ENCODE results near the gene RNLS. TPM values are rescaled to one million over a fixed set of nuclear protein-coding genes. Genes with fewer than 3 reads are reported as not detected.

RNLS gene
- total and polyA plus RNA-seq, 3 donors from 2014 or later, result 13.0 to 27.4 (median 27.1) TPM

DNA sequence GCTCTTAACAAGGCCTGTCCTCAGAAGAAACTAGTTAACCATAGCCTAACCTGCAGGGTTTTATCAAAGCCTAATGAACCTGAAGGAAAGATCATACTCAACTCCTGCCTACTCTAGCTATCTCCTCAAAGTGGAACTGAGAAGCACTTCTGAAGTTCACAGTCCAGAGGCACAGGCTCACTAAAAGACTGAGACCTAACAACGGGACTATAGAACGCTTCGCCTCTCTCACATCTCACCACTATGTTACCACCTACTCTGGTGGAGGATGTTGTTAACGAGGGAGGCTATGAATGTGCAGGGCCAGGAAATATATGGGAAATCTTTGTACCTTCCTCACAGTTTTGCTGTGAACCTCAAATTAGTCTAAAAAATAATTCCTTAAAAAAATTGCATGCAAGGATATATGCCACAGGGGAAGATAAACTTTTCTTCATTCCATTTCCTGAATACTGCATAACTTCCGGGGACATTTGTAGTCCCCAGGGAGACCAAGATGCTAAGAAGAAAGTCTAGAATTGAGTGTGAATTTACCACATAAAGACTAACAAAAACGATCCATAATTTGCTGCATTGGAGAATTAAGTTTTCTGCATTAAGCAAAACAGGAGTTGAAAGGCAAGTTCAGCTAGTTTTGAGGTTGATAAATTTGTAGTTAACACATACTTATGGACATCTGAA, 25.1 kb upstream of the RNLS start:
- 82 to 89% methylated on average over 6 of the region's 6 CpGs for WGBS, 2 donors
- intact Hi-C loops (cut with DNase I; ENCODE audit: low total_unique reads), result no loop called here

DNA sequence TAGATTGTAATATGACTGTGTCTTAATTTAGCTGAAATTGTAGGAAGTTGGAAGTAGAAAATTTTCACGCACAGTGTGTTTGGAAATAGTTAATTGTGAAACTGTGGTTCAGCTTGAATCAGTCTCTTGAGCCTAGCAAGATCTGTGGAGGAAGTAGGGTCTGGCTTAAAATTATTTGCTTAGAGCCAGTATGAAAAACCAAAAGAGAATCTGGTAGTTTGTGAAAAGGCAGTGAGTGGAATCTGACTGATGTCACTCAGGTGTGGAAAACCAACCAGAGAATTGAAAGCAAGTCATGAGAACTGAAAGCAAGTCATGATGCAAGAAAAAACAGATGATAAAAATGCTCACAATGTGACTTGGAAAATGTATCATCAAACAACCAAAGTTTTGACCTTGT, 14.9 kb upstream of the RNLS start:
- Histone ChIP-seq H3K27me3 (no peaks in the 10 kb centered on the region), H3K4me3 (no peak overlapping the region), H3K36me3 (ENCODE audit: low read depth, missing control alignments) (no peaks in the 10 kb centered on the region), H3K27ac (no peak overlapping the region), H3K4me1 (no peaks in the 10 kb centered on the region), H3K9me3 (no peaks in the 10 kb centered on the region)
- TF ChIP-seq, protein P1, sequence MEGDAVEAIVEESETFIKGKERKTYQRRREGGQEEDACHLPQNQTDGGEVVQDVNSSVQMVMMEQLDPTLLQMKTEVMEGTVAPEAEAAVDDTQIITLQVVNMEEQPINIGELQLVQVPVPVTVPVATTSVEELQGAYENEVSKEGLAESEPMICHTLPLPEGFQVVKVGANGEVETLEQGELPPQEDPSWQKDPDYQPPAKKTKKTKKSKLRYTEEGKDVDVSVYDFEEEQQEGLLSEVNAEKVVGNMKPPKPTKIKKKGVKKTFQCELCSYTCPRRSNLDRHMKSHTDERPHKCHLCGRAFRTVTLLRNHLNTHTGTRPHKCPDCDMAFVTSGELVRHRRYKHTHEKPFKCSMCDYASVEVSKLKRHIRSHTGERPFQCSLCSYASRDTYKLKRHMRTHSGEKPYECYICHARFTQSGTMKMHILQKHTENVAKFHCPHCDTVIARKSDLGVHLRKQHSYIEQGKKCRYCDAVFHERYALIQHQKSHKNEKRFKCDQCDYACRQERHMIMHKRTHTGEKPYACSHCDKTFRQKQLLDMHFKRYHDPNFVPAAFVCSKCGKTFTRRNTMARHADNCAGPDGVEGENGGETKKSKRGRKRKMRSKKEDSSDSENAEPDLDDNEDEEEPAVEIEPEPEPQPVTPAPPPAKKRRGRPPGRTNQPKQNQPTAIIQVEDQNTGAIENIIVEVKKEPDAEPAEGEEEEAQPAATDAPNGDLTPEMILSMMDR (IDR thresholded peaks at IDR 0.05), result no peak
- no peak for TF ChIP-seq POLR2A (IDR thresholded peaks at IDR 0.05)
- WGBS, 2 donors, result 85 to 86% methylated on average over 1 of the region's 1 CpG
- DNase-seq, result no peak
- intact Hi-C loops (cut with DNase I; ENCODE audit: low total_unique reads), result no loop called here

More for the DNA sequence above, 25.1 kb upstream of the RNLS start:
- H3K4me1 ChIP-seq, result no peaks in the 10 kb centered on the region
- no peaks in the 10 kb centered on the region for H3K27me3 ChIP-seq
- no peaks in the 10 kb centered on the region for H3K36me3 ChIP-seq (ENCODE audit: low read depth, missing control alignments)
- H3K9me3 ChIP-seq, result no peaks in the 10 kb centered on the region
- no peak overlapping the region for H3K27ac ChIP-seq
- no peak overlapping the region for H3K4me3 ChIP-seq
- DNase-seq, result no peak
- TF ChIP-seq, protein P1 (IDR thresholded peaks at IDR 0.05), result no peak
- no peak for TF ChIP-seq POLR2A (IDR thresholded peaks at IDR 0.05)

DNA sequence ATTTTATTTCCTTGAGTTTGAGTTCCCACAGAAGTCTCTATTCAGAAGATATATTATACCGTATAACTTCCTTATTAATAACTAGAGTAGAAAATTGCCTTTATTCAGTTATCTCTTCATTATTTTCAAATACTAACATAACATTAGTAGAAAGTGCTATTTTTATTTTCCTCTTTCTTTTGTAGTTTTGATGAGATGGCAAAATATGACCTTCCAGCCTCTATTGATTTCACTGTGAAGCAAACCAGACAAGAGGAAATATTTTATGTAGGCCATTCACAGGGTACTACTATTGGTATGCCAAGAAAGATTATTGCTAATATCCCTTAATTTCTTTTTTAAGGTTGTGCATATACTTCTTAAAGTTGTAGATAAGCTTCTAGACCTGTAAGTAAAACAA, 11.4 kb upstream of the RNLS start:
- DNase-seq, result no peak
- Histone ChIP-seq H3K27ac (no peak overlapping the region), H3K27me3 (no peaks in the 10 kb centered on the region), H3K36me3 (ENCODE audit: low read depth, missing control alignments) (no peaks in the 10 kb centered on the region), H3K4me1 (no peaks in the 10 kb centered on the region), H3K4me3 (no peak overlapping the region), H3K9me3 (no peaks in the 10 kb centered on the region)
- WGBS, 2 donors, result 93 to 94% methylated on average over 1 of the region's 1 CpG
- no peak for TF ChIP-seq POLR2A (IDR thresholded peaks at IDR 0.05)
- TF ChIP-seq, protein P1 (IDR thresholded peaks at IDR 0.05), result no peak
- intact Hi-C loops (cut with DNase I; ENCODE audit: low total_unique reads), result no loop called here

DNA sequence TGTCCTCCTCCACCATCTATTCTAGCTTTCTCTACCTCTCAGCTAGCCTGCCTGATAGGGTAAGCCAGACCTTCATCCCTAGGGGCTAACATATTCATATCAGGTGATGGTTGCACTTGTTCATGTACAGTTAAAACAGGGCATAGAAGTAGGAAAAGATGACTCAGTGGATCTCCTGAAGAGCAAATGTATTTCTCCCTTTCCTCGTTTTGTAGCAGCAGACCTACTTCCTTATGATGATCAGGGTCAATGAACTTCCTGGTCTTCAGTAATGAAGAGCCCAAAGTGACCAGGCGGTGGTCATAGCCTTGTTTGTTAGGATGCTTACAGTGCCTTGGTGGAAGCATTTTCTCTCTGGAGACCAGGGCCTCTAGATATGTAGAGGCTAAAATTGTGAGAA, 9.8 kb upstream of the RNLS start:
- Histone ChIP-seq H3K4me3 (no peak overlapping the region), H3K27ac (no peak overlapping the region), H3K27me3 (no peaks in the 10 kb centered on the region), H3K36me3 (ENCODE audit: low read depth, missing control alignments) (no peaks in the 10 kb centered on the region), H3K4me1 (no peaks in the 10 kb centered on the region), H3K9me3 (no peaks in the 10 kb centered on the region)
- no peak for DNase-seq
- intact Hi-C loops (cut with DNase I; ENCODE audit: low total_unique reads), result no loop called here
- 87 to 90% methylated on average over 2 of the region's 2 CpGs for WGBS, 2 donors
- TF ChIP-seq, protein P1 (IDR thresholded peaks at IDR 0.05), result no peak
- TF ChIP-seq POLR2A (IDR thresholded peaks at IDR 0.05), result no peak

DNA sequence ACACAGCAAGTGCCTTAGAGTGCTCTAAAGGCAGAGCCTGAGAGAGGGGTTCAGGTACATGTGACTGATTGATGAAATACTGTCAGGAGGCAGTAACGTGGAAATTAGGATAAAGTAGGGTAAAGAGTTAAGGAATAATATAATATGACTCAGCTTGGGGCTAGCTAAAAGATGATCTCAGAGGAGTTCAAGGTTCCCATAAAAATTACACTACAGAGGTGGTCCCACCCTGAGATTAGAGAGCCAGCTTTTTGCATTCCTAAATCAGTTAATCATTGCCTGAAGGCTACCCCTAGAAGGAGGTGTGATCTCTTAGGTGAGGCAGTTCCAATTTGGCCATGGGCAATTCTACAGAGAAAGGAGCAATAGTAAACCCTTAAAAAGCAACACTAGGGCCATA, 9.3 kb upstream of the RNLS start:
- Histone ChIP-seq H3K4me1 (no peaks in the 10 kb centered on the region), H3K27me3 (no peaks in the 10 kb centered on the region), H3K27ac (no peak overlapping the region), H3K4me3 (no peak overlapping the region), H3K36me3 (ENCODE audit: low read depth, missing control alignments) (no peaks in the 10 kb centered on the region), H3K9me3 (no peaks in the 10 kb centered on the region)
- WGBS, 2 donors, result 91 to 96% methylated on average over 1 of the region's 1 CpG
- DNase-seq, result no peak
- TF ChIP-seq, protein P1 (IDR thresholded peaks at IDR 0.05), result no peak
- no peak for TF ChIP-seq POLR2A (IDR thresholded peaks at IDR 0.05)
- intact Hi-C loops (cut with DNase I; ENCODE audit: low total_unique reads), result no loop called here

All from testis (tissue), 3 donors.